H9 (cell line): ENCODE data around the gene ANKRD53. TPM values are rescaled to one million over a fixed set of nuclear protein-coding genes. Genes with fewer than 3 reads are reported as not detected.
A peak's percentile ranks its signal among the peaks of the same experiment; 100 is the strongest.

Experiments
- DNase-seq: peaks from one replicate; pipeline ENCODE4 v3.0.0-alpha.2; 2017
- H2AFZ ChIP-seq: one replicate; pipeline ENCODE4 v1.6.1; 2013; ENCODE audit warnings: mild to moderate bottlenecking, low read length, control low read depth, moderate library complexity
- H2AK5ac ChIP-seq: 2 replicates; pipeline ENCODE4 v1.6.1; 2013; ENCODE audit warnings: low read length, control low read depth, mixed read lengths; ENCODE audit not compliant: insufficient read length
- H2BK120ac ChIP-seq: one replicate; pipeline ENCODE4 v1.6.1; 2013; ENCODE audit warnings: low read depth, mild to moderate bottlenecking, low read length, control low read depth, inconsistent platforms; ENCODE audit not compliant: poor library complexity, severe bottlenecking
- H2BK12ac ChIP-seq: 2 replicates; pipeline ENCODE4 v1.6.1; 2013; ENCODE audit warnings: low read length, control low read depth, mixed read lengths, low read depth; ENCODE audit not compliant: insufficient read length
- H2BK15ac ChIP-seq: 2 replicates; pipeline ENCODE4 v1.6.1; 2013; ENCODE audit warnings: low read depth, low read length, control low read depth
- H2BK20ac ChIP-seq: one replicate; pipeline ENCODE4 v1.6.1; 2013; ENCODE audit warnings: low read depth, mild to moderate bottlenecking, low read length, control low read depth, inconsistent platforms; ENCODE audit not compliant: poor library complexity, severe bottlenecking
- H2BK5ac ChIP-seq: 2 replicates; pipeline ENCODE4 v1.6.1; 2013; ENCODE audit warnings: low read length, control low read depth, mixed read lengths; ENCODE audit not compliant: insufficient read length
- H3K14ac ChIP-seq: 2 replicates; pipeline ENCODE4 v1.6.1; 2013; ENCODE audit warnings: low read length, control low read depth; ENCODE audit not compliant: insufficient read depth
- H3K18ac ChIP-seq: 2 replicates; pipeline ENCODE4 v1.6.1; 2013; ENCODE audit warnings: low read depth, mild to moderate bottlenecking, mixed read lengths, low read length, control low read depth; ENCODE audit not compliant: insufficient read length
- H3K23ac ChIP-seq: 2 replicates; pipeline ENCODE4 v1.6.1; 2013; ENCODE audit warnings: low read length, control low read depth, mixed read lengths, low read depth; ENCODE audit not compliant: insufficient read length
- H3K23me2 ChIP-seq: 2 replicates; pipeline ENCODE4 v1.6.1; 2013; ENCODE audit warnings: low read depth, mild to moderate bottlenecking, mixed read lengths, low read length, control low read depth; ENCODE audit not compliant: insufficient read length, poor library complexity, severe bottlenecking
- H3K27ac ChIP-seq: 2 replicates; pipeline ENCODE4 v1.5.1; 2013; ENCODE audit warnings: low read length, control low read depth, mixed read lengths, low read depth; ENCODE audit not compliant: insufficient read length
- H3K27me3 ChIP-seq: 2 replicates; pipeline ENCODE4 v1.6.1; 2013; ENCODE audit warnings: low read length, control low read depth, inconsistent platforms; ENCODE audit not compliant: insufficient read depth
- H3K4ac ChIP-seq: 2 replicates; pipeline ENCODE4 v1.6.1; 2013; ENCODE audit warnings: low read depth, mild to moderate bottlenecking, control low read depth, inconsistent platforms, low read length, moderate library complexity
- H3K4me1 ChIP-seq: 2 replicates; pipeline ENCODE4 v1.6.1; 2013; ENCODE audit warnings: low read length, control low read depth, inconsistent platforms; ENCODE audit not compliant: insufficient read depth
- H3K4me2 ChIP-seq: 2 replicates; pipeline ENCODE4 v1.6.1; 2013; ENCODE audit warnings: low read length, control low read depth, mixed read lengths; ENCODE audit not compliant: insufficient read length, insufficient read depth
- H3K56ac ChIP-seq: 2 replicates; pipeline ENCODE4 v1.6.1; 2013; ENCODE audit warnings: low read depth, mild to moderate bottlenecking, mixed read lengths, low read length, control low read depth; ENCODE audit not compliant: insufficient read length
- H3K79me1 ChIP-seq: 2 replicates; pipeline ENCODE4 v1.6.1; 2013; ENCODE audit warnings: low read depth, mild to moderate bottlenecking, moderate library complexity, low read length, control low read depth, inconsistent platforms; ENCODE audit not compliant: insufficient read depth, poor library complexity, severe bottlenecking
- H3K79me2 ChIP-seq: 2 replicates; pipeline ENCODE4 v1.6.1; 2013; ENCODE audit warnings: low read length, control low read depth, inconsistent platforms; ENCODE audit not compliant: insufficient read depth
- H3K9ac ChIP-seq: 2 replicates; pipeline ENCODE4 v1.6.1; 2013; ENCODE audit warnings: low read length, control low read depth, mixed read lengths; ENCODE audit not compliant: insufficient read length; ENCODE audit errors: extremely low read depth
- H3K9me3 ChIP-seq: one replicate; pipeline ENCODE4 v1.6.1; 2013; ENCODE audit warnings: low read depth, low read length, inconsistent platforms; ENCODE audit not compliant: control insufficient read depth
- H3T11ph ChIP-seq: one replicate; pipeline ENCODE4 v1.6.1; 2013; ENCODE audit warnings: mild to moderate bottlenecking, low read length, control low read depth, inconsistent platforms
- H4K20me1 ChIP-seq: one replicate; pipeline ENCODE4 v1.6.1; 2013; ENCODE audit not compliant: control insufficient read depth, insufficient read length, insufficient read depth
- H4K5ac ChIP-seq: 2 replicates; pipeline ENCODE4 v1.6.1; 2013; ENCODE audit warnings: low read depth, mild to moderate bottlenecking, mixed read lengths, low read length, control low read depth; ENCODE audit not compliant: insufficient read length
- H4K8ac ChIP-seq: replicated peaks from 2 replicates; pipeline ENCODE4 v1.6.1; 2013; ENCODE audit warnings: low read length, control low read depth, mixed read lengths, low read depth; ENCODE audit not compliant: insufficient read length
- H4K91ac ChIP-seq: 2 replicates; pipeline ENCODE4 v1.6.1; 2013; ENCODE audit warnings: low read depth, mild to moderate bottlenecking, moderate library complexity, mixed read lengths, low read length, control low read depth; ENCODE audit not compliant: insufficient read length
- H3K27ac Mint-ChIP-seq, 3 experiments: 2 replicates in 2 of 3; 3 replicates in 1 of 3; pipeline ENCODE4 v1.8.0; 2020 to 2021; ENCODE audit warnings: mixed read lengths in 3 of 3, mild to moderate bottlenecking in 1 of 3, moderate library complexity in 1 of 3
- H3K27me3 Mint-ChIP-seq: 2 replicates; pipeline ENCODE4 v1.8.0; 2021; ENCODE audit warnings: low read depth, mild to moderate bottlenecking, moderate library complexity, mixed read lengths
- H3K36me3 Mint-ChIP-seq, 3 experiments: 2 replicates in 2 of 3; 3 replicates in 1 of 3; pipeline ENCODE4 v1.8.0; 2020 to 2021; ENCODE audit warnings: low read depth in 3 of 3, mixed read lengths in 3 of 3; ENCODE audit not compliant: insufficient read depth in 1 of 3
- H3K4me1 Mint-ChIP-seq, 2 experiments: 2 replicates each; pipeline ENCODE4 v1.8.0; 2020; ENCODE audit warnings: mixed read lengths in 2 of 2
- H3K4me3 Mint-ChIP-seq, 2 experiments: 2 replicates in 1 of 2; 3 replicates in 1 of 2; pipeline ENCODE4 v1.8.0; 2020 to 2021; ENCODE audit warnings: mild to moderate bottlenecking in 2 of 2, mixed read lengths in 2 of 2, moderate library complexity in 1 of 2
- H3K9me3 Mint-ChIP-seq, 2 experiments: 2 replicates in 1 of 2; 3 replicates in 1 of 2; pipeline ENCODE4 v1.8.0; 2020; ENCODE audit warnings: mild to moderate bottlenecking in 2 of 2, mixed read lengths in 2 of 2, moderate library complexity in 1 of 2
- CTCF ChIP-seq: fragments of 200-600 bp; sonication (generic); conservative IDR thresholded peaks from 3 replicates; pipeline ENCODE4 v1.8.0; 2021; ENCODE audit warnings: antibody characterized with exemption, mild to moderate bottlenecking
- WGBS: extraction: QIAGEN DNeasy Blood & Tissue Kit; methylation state at CpG from one replicate; pipeline ENCODE4 v1.1.7; 2013; ENCODE audit warnings: missing lambda C conversion rate, low lambda C conversion rate, mixed read lengths; ENCODE audit not compliant: insufficient read length; ENCODE audit errors: extremely low coverage; 5-methylcytosine and 5-hydroxymethylcytosine counted together
- total RNA-seq: library from RNA; stranded (reverse); gene quantifications from 2 replicates; pipeline ENCODE4 v1.2.1, GENCODE V29; 2021

ANKRD53 gene
- total RNA-seq, 1 experiment from 2014 or later: 0.28 TPM

DNA sequence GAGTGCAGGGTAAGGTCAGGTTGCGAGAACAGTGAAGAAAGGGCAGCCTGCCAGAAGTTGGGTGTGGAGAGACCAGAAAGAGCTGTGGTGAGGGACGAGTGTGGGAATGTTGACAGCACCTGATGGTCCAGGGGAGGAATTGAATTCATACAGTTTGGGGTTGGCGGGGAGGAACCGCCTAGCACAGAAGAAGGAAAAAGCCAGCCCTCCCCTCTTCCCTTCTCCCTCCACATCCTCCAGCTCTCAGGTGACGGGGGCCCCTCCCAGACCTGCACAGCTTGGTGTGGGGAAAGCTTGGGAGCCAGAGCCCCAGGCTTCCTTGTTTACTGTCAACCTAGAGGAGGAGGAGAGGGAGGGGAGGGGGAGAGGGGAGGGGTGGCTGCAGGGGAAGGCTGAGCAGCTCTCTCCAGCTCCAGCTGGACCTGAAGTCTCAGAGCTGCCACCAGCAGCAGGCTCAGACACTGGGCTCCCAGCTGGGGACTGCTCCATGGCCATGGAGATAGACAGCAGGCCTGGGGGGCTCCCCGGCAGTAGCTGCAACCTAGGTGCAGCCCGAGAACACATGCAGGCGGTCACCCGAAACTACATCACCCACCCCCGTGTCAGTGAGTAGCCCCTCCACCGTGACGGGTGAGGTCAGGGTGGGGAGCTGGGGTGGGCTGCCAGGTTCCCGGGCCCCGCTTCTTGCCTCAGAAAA is 42.8 kb upstream of the ANKRD53 start, which contains the start of gene ATP6V1B1:
ATP6V1B1 (plus strand) TSS at position 433 of the 697 bp plus-strand sequence; CDS start at position 488, 55 bp downstream.
- WGBS: no CpG with 5 or more reads among the region's 14 CpGs
- Histone ChIP-seq H3T11ph (no peak within 1 kb of the TSS), H3K27me3 (peaks cover 9% of the 10 kb centered on the region; the same call in 1 of the 2 replicates), H4K20me1 (no peaks in the 10 kb centered on the region), H3K23me2 (peaks cover 4% of the 10 kb centered on the region), H2BK5ac (no peak within 1 kb of the TSS), H3K9ac (no peak within 1 kb of the TSS), H3K56ac (no peak within 1 kb of the TSS), H4K91ac (no peak within 1 kb of the TSS), H2BK12ac (no peak within 1 kb of the TSS), H3K18ac (no peak within 1 kb of the TSS), H4K5ac (no peak within 1 kb of the TSS), H3K23ac (no peak within 1 kb of the TSS), H3K9me3 (no peaks in the 10 kb centered on the region), H3K79me2 (no peaks in the 10 kb centered on the region), H3K4me2 (no peak within 1 kb of the TSS), H4K8ac (no peak within 1 kb of the TSS), H2AK5ac (no peak within 1 kb of the TSS), H2BK20ac (no peak within 1 kb of the TSS), H2BK120ac (no peak within 1 kb of the TSS), H3K4ac (no peak within 1 kb of the TSS), H2BK15ac (no peak within 1 kb of the TSS), H3K27ac (no peak within 1 kb of the TSS), H3K79me1 (no peaks in the 10 kb centered on the region), H3K4me1 (peaks cover 9% of the 10 kb centered on the region; the same call in 1 of the 2 replicates), H2AFZ (no peak within 1 kb of the TSS), H3K14ac (no peak within 1 kb of the TSS)
- Mint-ChIP-seq H3K9me3 (no peaks in the 10 kb centered on the region; a peak in 2 of 5 replicates), H3K27ac (no peak within 1 kb of the TSS; a peak in 1 of 7 replicates), H3K4me3 (peak within 1 kb of the TSS in 1 of 2 experiments; percentile 27; a peak in 1 of 5 replicates), H3K36me3 (no peaks in the 10 kb centered on the region; a peak in 1 of 7 replicates), H3K27me3 (peaks cover 66% of the 10 kb centered on the region), H3K4me1 (peaks cover 38 to 63% of the 10 kb centered on the region in 2 experiments)
- DNase-seq: peak; percentile 66
- TF ChIP-seq CTCF: no peak
